NCI-H2227 (cell line): ENCODE measurements around the gene FAM78A.
"Not testable (repeated sequence)": the region's sequence is repeated elsewhere in the genome, so short reads cannot be mapped to it uniquely, and the experiment has no call there.

Experiments used
- DNase-seq: peaks from one replicate; lab custom pipeline; 2025; ENCODE audit not compliant: unreplicated experiment; lab: John Stamatoyannopoulos, UW

Gene FAM78A

DNA sequence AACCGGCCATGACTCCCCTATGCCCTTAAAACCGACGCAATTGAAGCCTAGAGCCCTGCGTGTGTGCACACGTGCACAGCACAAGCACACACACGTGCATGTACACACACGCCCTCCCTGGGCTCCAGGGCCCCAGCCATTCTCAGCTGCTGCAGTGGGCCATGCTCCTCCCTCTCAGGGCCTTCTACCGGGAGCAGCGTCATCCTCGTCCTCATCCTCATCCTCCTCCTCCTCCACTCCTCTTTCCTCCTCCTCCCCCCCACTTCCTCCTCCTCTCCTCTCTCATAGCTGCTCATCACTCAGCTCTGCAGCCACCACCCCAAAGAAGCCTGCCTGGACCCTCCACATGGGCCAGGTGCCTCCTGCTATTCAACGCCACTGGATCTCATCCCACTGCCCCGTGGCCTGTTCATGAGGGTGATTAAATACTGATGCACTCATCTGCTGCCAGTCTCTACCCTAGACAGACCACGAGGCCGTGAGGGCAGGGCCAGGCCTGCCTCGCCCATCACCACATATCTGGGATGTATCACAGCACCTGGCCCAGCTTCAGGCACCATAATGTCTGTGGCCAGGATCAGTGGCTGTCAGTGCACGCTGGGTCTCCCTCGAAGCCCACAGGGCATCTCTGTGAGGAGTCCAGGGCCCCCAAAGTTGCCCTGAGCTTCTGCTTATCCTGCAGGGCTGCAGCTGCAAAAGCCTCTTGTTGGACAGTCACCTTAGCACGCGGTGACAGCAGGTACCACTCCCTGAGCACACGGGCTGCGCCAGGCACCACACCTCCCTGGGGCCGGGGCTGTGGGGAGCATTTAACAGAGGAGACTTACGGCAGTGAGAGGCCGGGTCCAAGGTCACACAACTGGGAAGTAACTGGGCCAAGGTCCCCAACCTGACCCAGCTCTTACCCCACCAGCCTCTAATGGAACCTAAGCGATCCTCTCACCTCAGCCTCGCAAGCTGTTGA lies 9.8 kb downstream of the FAM78A start:
- DNase-seq: no peak

DNA sequence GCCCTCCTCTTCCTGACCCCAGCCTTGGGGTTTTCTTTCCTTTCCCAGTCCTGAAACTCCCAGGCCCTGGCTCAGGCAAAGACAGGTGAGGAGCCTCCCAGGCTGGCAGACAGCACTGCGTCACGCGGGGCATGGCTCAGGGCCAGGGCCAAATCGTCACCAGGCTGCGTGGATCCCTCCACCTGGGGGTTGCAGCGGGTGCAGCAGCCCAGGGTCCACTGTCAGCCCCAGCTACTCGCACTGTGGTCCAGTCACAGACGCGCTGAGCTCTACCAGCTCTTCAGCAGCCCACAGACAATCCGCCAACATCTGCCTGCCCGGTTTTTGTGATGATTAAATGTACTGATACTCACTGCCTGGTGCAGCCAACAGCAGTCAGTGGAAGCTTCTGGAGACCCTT lies 12.1 kb downstream of the FAM78A start:
- no peak for DNase-seq

DNA sequence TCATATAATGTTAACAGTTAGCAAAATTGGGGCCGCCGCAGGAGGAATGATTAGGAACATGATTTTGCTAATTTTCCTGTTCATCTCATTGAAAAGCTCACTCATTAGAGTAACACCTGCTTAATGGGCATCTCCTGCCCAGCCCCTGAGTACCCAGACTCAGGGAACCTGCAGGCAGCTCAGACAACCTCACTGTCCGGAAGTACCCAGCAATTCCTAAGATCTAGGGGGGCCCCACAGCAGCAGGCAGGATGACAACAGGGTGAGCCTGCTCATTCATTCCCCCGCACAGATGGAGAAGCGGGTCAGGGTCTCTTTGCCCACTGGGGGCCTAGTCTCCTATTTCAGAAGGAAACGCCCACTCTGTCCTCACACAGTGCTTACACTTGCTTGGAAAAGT lies 12.6 kb downstream of the FAM78A start:
- DNase-seq: no peak

DNA sequence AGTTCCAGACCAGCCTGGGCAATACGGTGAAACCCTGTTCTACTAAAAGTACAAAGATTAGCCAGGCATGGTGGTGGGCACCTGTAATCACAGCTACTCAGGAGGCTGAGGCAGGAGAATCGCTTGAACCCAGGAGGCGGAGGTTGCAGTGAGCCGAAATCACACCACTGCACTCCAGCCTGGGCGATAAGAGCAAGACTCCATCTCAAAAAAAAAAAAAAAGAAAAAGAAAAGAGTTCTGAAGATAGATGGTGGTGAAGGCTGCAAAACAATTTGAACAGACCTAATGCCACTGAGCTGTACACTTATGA lies 13.3 kb downstream of the FAM78A start:
- DNase-seq: not testable (repeated sequence)

DNA sequence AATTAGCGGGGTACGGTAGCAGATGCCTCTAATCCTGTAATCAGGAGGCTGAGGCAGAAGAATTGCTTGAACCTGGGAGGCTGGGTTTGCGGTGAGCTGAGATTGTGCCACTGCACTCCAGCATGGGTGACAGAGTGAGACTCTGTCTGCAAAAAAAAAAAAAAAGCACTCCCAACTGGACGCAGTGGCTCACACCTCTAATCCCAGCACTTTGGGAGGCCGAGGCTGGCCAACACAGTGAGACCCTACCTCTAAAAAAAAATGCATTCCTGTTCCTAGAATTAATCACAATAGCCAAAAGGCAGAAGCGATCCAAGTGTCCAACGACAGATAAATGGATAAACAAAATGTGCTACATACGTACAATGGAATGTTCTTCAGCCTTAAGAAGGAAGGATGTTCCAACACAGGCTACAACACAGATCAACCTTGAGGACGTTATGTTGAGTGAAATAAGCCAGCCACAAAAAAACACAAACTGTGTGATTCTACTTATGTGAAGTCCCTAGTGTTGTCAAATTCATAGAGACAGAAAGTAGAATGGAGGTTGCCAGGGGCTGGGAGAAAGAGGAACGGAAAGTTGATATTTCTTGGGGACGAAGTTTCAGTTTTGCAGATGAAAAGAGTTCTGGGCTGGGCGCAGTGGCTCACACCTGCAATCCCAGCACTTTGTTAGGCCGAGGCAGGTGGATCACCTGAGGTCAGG lies 13.8 kb downstream of the FAM78A start:
- no peak for DNase-seq

DNA sequence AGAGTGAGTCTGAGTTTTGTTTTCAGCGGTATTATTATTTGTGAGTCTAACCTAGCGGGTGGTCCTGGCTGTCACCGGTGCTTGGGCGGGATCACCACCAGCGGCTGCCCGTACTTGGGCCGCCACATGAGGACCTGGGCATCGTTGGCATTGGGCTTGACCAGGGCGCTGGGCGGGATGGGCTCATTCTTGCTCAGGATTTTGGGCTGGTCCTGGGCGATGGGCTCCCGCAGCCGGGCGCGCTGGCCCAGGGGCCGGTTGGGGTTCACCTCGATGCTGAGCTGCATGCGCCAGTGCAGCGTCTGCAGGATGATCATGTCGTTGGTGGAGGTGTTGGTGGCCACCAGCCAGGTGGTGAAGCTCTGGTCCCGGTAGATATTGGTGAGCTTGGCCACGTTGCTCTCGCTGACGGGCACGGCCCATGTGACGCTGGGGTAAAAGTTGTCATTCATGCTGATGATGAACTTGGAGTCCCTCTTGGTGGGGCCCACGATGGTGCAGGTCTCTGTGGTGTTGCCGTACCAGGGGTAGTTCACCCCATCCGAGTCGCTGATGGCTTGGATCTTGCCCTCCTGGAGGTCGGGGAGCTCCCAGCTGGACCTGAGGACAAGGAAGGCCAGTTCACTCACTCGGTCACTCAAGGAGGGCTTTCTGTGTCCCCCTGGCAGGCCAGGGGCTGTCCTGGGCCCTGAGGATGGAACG lies 15.4 kb downstream of the FAM78A start:
- no peak for DNase-seq

DNA sequence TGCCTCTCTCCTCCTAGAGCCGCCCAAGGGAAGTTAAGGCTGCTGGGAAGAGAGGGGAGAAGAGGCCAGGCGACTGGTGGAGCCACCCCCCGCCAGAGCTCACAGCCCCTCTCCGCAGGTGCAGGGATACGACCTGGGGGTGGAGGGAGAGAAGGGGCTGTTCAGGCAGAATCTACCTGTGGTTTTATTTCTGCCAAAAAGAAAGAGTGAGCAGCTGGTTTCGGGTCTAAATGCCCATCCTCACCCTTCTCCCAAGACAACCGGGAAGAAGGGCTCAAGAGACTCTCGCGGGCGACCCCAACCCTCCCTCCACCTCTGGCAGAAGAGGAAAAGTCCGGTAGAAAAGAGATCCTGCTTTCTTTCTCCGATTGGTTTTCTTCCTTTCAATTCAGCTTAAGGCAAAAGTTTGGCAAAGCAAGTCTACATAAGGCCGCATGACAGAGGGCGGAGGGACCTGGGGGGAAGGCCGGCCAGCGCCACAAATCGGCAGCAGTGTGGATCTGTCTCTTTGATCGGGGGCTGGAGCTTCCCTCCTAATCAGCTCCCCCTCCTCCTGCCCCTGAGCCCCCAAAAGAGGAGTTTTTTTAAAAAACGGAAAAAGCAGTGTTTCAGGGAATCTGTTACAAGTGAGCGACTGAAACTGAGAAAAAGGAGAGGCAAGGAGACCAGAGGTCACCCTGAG lies 16.3 kb downstream of the FAM78A start:
- no peak for DNase-seq

DNA sequence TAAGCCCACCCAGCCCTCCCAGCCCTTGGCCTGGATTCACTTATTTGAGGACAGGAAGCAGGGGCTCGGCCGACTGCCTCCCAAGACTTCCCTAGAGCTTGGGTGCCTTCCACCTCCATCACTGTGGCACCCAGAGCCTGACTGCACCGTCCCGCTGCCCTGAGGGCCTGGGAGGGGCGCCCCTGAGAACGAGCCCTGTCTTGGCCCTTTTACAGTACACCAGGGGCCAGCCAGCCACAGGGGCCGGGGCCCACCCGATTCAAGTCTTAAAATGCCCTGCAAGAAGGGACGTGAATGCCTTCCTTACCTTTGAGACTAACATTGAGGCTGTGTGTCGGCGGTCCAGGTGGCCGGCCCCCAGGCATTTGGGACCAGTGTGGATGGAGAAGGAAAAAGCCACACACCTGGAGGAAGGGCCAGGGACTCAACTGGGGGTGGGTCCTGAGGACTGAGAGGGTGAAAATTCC lies 16.8 kb downstream of the FAM78A start:
- DNase-seq: no peak

DNA sequence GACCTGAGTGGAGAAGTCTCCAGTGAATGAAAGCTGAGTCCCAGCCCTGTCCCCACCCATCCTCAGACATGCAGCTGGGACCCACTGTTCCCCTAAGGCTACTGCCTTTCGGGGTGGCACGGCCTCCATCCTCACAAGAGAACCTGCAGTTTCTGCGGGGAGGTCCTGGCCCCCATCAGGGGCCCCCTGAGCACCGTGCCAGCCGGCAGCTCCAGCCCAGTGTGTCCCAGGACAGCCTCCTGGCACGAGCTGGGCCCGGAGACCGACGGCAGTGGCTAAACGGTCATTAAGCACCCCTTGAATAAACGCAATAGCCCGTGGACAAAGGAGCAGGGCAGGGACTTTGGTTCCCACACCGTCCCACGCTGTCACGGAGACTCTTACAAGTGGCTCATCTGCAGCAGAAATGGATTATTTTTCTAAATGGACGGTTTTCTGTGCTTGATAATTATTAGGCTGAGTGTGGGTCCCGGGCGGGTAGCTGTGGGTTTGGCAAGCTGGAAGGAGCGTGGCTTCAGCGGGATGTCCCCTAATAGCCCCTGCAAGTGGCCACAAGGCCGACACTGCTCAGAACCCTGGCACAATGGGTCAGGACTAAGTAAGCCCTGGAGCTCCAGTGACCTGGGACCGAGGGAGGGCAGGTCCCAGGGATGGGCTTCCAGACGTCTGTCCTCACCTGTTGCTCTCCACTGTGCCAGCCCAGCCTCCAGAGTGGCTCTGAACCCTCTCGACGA lies 17.4 kb downstream of the FAM78A start:
- no peak for DNase-seq

DNA sequence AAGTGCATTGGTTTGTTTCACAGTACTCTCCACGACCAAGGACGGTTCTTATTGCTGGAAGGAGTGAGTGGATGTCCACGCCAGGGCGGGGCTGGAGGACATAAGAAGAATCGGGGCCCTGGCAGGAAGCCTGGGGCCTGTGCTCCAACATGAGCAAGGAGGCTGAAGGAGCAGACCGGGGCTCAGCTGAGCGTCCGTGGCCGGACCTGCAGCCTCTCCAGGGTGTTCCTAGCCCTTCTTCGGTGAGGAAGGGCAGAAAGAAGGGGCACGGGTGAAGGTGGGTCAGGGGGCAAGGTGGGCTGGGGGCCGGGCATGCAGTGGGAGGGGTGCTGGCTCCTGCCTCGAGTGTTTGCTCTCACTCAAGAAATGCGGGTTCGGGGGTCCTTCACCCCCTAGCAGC lies 18.1 kb downstream of the FAM78A start:
- DNase-seq: no peak

DNA sequence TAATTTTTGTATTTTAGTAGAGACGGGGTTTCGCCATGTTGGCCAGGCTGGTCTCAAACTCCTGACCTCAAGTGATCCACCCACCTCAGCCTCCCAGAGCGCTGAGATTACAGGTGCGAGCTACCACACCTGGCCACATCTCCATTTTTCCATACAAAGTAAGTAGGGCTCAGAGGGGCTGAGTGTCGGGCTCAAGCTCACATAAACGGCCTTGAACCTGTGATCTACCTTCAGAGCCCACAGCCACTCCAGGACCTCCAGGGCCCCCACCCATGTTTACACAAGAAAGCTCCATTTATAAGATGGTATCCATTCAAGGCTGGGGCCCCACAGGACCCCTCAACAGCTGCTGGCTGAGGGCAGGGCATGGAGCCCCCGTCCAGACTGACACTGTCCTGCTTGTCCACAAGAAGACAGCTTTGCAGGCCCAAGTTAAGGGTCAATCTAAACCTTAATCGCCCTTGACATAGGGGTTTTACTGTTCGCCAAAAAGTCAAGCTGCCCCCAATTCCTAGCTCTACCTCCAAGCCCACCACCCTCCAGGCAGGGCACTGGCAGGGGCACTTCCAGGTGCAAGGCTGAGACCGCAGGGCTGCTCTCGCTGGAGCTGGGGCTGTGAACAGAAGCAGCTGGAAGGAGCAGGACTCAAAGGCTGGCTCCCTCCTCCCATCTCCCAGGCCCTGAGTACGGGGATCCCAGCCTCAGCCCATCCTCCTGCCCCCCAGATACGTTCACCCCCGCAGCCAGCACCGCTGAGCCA lies 18.9 kb downstream of the FAM78A start:
- DNase-seq: no peak

DNA sequence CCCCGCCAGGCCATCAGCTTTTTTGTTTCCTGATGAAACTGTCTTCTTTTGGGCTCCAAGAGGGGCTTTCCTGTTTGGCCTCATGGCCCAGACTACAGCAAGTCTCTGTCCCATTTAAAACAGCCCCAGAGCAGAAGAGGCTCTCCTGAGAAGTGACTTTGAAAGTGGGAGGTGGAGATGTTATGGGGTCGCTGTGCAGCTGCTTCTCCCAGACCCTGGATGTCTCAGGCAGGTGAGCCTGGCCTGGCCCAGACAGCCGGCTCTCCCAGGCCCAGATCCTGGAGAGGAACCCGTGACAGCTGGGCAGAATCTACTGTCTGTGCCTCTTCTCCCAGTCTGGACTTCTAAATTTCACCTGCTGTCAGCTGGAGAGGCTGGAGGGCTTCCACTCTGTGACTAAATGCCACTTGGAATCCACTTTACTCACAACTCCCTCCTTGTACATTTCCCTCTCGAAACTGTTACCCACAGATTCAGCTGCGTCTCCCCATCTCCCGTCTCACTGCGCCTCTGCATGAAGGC lies 20.6 kb downstream of the FAM78A start:
- no peak for DNase-seq

DNA sequence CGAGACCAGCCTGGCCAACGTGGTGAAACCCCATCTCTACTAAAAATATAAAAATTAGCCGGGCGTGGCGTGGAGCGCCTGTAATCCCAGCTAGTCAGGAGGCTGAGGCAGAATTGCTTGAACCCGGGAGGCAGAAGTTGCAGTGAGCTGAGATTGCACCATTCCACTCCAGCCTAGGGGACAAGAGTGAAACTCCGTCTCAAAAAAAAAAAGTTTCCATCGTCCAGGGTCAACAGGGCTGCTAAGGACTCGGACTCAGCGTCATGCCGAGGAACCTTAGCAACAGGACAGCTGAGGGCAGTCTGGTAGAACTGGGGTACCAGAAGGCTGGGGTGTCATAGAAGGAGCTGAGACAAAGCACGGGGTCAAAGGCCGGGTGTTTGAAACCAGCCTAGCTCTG lies 21.7 kb downstream of the FAM78A start:
- no peak for DNase-seq

DNA sequence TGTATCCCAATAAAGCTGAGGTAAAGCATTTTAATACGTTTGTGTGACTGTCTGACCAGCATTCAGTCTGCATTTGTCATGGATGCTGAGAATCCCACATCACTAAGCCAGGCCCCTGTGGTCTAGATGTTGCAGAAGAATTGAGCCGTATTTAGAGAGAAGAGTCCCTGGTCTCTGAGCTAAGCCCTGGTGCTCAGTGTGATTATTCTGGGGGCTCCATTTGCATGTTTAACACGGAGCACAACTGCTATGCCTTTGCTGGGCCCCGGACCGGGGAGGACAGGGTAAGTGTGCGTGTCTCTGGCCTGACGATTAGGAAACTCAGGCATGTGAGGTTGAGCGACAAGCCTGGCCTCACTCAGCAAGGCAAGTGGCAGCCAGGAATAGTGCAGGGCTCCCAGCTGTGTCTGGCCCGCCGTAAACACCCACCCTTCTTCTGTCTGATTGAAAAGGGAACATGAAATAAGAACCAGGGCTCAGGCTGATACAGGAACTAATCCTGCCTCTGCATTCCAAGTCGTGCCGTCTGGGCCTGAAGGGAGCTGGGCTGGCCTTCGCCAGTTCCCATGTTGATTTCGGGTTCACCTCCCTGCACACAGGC lies 22.3 kb downstream of the FAM78A start:
- DNase-seq: no peak

DNA sequence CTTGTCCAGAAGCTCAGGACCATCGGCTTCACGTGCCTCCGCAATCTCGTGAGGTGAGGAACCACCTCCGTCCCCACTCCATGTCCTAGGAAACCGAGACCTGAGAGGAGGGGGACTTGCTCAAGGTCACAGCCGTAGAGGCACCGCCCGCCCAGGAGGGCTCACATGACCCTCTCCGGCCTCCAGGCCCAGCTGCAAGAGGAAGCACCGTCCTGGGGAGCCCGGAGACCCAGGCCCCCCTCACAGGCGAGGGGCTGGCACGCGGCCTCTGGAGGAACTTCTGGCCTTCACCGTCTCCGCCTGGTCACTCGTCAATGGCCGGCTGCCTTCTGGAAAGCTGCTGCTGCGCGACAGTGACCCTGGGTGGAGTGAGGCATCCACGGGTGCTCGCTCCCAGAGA lies 24.2 kb downstream of the FAM78A start:
- DNase-seq: no peak

DNA sequence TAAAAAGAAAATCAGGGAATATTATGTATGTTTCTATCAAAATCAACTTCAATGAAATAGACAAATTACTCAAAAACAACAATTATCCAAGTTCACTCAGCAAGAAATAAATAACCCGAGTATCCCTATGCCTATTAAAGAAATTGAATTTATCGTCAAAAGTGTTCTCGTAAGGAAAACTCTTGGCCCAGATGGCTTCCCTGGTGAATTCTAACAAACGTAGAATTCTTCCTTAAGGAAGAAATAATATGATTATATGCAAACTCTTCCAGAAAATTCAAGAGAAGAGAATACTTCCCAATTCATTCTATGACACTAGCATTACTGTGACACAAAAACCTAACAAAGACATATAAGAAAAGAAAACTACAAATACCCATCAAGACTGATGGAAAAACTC lies 29.7 kb downstream of the FAM78A start:
- no peak for DNase-seq

DNA sequence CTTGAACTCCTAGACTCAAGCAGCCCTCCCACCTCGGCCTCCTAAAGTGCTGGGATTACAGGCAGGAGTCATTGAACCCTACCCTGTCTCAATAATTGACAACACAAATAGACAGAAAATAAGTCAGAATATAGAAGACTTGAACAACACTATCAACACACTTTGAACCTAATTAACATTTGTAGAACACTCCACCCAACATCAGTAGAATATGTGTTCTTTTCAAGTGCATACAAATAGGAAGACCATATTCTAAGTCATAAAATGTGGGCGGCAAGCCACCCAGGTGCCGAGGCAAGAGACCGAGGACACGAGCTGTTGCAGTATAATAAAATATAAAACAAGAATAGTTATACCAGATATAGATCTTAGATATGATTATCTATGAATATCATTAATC lies 32.0 kb downstream of the FAM78A start:
- not testable (repeated sequence) for DNase-seq

DNA sequence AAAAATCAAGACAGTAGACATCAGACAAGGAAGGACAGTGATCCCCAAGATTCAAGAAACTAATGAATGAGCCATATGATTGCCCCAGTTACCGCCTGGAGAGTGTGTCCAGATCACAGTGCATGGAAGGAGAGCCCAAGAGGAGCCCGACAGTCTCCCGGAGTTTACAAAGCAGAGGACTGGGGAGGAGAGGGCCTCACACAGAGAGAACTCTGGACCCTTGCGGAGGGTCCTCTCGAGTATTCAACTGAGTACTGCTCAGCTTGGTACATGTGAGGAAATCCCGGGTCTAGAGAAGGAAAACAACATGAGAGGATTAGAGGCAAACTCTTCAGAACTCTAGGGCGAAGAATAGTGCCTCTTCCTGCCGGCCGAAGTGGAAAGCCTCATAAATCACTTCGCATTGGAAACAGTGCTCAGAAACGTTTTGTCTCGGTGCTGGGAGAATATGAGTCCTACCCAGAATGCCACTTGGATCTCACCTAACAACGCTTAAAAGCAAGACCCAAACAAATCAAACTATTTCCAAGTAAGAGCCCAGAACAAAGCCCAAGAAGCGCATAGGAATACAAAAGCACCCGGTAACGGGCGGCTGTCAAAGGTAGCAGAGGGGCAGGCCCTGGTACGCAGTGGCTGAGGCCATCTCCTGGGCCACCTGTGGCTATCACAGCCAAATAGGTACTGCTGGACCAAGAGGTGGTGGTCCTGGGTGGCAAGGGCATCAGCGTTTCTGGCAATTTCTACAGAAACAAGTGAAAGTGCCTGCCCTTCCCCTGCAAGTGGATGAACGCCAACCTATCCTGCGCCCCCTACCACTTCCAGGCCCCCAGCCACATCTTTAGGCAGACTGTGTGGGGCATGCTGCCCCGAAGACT lies 36.0 kb downstream of the FAM78A start:
- no peak for DNase-seq
